Measurements from ENCODE around the gene TSC22D2.
"Not testable (repeated sequence)": the region's sequence is repeated elsewhere in the genome, so short reads cannot be mapped to it uniquely, and the experiment has no call there.

TSC22D2 gene

DNA sequence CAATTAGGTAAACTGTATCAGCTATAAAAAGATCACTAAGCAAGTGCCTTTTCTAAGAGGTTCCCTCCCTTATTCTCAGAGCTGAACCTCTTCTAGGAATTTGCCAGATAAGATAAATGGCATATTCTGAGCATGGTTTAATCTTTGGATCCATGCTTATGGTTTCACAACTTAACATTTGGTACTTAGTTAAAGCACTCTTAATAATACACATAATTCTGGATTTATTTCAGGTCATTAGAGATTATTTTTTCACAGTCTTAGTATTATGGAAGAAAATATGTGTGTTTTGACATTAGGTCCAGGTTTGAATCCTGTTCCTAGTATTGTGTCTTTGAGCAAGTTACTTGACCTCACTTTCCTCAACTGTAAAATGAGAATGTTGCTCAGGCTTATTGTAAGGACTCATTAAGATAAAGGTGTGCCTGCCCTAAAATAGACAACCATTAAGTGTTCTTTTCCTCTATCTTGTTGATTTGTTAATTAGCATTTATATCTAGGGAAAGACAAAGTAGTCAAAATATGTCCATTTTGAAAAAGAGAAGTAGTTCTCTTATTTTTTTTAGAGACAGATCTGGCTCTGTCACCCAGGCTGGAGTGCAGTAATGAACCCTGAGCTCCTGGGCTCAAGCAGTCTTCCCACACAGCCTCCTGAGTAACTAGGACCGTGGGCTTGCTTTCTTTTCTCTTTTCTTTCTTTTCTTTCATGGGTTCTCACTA is 43.4 kb downstream of the TSC22D2 start:
- DNase-seq = no peak

DNA sequence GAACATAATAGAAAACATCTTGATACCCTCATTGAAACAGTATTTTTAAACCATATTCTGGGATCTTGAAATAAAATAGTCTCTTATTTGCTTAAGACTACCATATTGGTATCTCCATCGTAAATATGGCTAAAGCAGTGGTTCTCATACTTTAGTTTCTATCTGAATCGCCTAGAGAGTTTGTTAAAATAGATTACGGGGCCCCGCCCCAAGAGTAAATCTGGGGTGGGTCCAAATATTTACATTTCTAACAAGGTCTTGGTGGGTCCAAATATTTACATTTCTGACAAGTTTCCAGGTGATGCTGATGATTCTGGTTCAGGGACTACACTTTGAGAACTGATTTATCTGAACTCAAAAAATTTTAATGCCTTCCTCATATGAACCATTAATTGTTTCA is 45.3 kb downstream of the TSC22D2 start:
- no peak for DNase-seq

DNA sequence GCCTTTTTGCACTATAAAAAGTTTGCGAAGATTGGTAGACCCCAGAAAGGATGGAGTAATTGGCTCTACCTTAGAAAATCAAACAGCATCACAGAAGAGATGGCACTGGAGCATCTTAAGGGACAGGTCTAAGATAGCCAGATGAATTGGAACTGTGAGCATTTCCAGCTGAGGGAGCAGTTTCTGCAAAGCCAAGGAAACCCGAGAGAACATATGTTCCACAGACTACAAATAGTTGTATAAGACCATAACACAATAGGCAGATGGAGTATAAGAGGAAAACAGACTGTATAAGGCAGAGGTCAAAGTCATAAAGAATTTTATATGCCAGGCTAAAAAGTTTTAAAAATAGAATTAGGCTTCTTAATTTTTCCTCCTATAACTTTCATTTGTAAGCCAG is 46.0 kb downstream of the TSC22D2 start:
- DNase-seq = no peak

DNA sequence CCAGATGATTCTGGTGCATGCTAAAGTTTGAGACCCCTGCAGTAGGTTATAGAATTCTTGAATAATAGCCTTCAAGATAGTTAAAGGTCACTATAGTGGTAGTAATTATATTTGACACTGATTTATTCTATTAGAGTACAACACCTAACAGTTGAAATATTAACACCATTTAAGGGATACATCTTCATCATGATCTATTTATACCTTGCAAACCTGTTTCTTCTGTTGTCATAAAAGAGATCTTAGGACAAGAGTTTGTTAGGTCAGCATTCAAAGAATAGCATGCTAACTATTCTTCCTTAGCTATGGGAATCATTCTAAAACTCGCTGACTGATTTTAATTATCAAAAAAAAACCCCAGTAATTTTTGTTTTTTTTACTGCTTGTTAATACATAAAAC is 46.5 kb downstream of the TSC22D2 start:
- DNase-seq = no peak

DNA sequence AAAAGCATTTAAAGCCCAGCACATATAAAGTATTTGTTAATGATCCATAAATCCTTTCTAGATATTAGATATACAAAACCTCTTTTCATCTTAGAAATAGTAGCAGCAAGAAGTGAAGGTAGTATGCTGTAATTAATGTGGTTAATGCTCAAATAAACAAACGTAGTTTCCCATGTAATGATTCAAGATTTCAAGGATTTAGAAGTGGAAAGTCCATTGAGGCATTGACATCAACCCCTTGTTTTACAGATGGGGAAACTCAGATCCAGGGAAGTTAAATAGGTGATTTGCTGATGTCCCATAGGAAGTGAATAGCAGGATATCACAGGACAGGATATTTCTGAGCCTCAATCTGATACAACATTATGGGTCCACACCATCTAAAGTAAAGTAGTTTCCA is 47.2 kb downstream of the TSC22D2 start:
- no peak for DNase-seq

DNA sequence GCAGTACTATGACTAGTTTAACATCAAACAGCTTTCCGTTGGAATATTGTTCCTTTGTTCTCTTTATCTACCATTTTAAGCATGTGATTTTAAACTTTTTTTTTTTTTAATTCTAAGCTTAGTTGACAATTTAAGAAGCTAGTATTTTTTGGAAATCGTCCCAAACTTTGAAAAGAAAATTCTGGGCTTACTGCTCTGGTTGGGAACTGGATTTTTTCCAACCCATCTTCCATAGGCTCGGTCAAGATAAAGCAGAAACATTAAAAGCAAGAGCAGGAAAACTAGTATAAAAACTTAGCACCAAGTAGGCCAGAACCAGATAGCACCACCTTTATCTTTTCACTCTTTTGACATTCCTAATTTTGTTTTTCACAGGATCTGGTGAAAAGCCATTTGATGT is 49.9 kb downstream of the TSC22D2 start:
- no peak for DNase-seq

DNA sequence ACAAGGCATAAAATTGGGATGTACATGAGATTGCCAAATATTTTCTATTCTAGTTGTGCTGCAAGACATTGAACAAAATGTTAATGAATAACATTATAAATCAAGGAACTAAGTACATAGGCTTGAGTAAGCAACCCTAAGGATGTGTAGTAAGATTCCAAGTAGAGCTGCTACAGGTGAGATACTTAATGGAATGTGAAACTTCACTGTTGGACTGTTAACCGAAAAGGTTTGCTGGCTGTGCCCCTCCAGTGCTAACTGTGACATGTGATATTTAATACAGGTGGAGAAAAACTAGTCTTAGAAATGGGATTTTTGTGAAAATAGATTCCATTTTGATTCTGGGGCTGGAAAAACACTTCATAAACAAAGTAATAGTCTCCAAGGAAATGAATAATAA is 52.4 kb downstream of the TSC22D2 start:
- no peak for DNase-seq

DNA sequence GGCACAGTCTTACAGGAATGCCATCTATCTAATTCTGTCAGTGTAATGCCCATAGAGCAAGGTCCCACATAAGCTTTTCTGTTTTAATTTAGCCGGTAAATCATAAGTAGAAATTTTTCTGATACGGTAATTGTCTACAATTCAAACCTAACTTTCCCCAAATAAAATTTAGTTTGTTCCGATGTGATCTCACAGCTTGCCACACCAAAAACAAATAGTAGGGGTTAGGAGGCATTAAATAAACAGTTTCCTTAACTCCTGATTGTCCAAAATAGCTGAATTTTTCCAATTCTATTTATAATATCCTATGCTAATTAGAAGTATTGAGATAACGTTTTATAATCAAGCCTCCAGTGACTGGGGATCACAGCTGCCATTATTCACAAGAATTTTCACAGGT is 53.3 kb downstream of the TSC22D2 start:
- no peak for DNase-seq

DNA sequence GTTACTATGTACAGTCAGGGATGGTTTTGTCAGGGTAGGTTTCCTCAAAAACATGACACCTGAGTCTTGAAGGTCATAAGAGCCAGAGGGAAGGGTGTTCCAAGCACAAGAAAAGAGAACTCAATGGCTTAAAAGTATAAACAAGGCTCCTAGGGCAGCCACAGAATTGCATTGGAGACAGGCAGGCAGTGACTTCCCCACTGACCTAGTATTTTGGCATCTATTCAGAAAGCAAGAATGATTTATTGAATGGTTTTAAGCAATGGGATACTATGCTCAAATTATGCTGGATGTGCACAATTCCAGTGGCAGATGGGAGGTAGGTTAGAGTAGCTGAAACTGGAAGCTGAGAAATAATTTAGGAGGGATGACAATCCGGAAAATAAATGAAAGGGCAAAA is 54.0 kb downstream of the TSC22D2 start:
- no peak for DNase-seq

DNA sequence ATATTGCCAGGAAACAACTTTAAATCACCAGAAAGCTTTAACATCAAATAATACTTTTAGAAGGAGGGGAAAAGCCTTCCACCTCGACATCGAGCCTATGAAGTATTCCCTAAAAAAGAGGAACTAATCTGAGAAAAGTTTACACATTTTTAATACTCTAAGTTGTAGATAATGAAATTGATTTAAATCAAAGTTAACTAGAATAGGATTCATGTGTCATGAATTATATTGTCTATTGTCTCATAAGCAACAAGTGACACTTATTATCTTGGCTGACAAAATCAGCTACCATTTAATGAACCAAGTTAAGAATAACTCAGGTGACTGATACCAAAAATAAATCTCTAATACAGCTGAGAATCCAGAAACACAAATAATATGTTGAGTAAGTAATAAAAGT is 56.6 kb downstream of the TSC22D2 start:
- no peak for DNase-seq

DNA sequence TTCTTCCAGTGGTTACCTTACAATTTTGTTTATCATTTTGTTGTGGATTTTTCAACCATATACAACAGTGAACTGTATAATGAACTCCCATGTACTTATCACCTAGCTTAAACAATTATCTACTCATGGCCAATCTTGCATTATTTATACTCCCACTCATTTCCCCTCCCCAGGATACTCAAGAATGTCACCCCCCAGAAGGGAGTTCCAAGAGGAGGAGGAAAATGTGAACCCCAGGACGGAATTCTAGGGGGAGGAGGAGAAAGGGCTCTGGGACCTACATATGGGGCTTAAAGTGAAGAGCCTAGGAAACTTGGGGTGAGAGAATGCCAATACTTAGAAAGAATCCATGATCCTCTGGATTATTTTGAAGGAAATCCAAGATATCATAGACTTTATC is 59.3 kb downstream of the TSC22D2 start:
- no peak for DNase-seq

DNA sequence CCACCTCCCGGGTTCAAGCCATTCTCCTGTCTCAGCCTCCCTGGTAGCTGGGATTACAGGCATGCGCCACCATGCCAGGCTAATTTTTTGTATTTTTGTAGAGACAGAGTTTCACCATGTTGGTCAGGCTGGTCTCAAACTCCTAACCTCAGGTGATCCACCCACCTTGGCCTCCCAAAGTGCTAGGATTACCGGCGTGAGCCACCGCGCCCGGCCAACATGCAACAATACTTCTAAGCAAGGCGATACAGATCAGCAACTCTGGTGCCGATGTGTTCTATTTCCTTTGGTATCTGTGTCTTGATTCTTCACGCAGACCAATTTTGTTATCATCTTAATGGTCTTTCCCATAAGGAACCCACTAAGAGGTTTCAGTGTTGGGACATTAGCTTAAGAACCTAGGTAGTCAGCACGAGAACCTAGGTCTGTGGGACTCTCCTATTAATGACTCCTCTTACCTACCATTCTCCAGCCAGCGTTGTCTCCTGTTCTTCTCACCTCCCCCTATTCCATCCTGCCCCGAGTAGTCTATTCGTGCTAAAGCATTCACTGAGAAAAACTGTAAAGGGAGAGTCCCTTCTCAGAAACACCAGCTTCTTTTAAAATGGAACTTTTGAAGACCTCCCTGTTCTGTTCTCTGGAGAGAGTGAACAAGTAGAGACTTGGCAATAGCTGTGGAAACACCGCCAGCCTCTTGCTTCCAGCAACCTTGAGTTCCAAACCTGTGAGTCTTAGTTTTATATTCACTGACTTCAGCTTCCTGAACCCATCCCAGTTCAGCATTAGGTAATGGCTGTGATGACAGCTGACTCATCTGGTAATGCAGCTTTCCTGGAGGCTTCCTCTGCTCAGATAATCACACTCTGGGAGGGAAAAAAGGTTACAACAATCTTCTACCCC is 61.2 kb downstream of the TSC22D2 start:
- no peak for DNase-seq

DNA sequence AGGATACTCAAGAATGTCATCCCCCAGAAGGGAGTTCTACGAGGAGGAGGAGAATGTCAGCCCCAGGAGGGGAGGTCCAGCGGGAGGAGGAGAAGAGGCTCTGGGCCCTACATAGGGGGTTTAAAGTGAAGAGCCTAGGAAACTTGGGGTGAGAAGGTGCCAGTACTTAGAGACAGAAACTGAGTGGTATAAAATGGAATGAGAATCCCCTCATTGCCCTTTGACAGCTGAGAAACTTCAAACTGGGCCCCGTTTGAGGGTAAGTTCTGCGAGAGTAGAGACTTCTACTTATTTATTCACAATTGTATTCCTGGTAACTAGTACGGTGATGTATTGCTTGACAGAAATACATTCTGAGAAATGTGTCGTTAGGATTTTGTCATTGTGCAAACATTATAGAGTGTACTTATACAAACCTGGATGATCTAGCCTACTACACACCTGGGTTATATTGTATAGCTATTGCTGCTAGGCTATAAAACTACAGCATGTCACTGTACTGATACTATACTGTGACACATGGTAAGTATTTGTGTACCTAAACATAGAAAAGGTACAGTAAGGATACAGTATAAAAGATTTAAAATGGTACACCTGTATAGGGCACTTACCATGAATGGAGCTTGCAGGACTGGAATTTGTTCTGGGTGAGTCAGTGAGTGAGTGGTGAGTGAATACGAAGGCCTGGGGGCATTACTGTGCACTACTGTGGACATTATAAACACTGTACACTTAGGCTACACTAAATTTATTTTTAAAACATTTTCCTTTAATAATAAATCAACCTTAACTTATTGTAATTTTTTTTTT is 62.0 kb downstream of the TSC22D2 start:
- DNase-seq = no peak

DNA sequence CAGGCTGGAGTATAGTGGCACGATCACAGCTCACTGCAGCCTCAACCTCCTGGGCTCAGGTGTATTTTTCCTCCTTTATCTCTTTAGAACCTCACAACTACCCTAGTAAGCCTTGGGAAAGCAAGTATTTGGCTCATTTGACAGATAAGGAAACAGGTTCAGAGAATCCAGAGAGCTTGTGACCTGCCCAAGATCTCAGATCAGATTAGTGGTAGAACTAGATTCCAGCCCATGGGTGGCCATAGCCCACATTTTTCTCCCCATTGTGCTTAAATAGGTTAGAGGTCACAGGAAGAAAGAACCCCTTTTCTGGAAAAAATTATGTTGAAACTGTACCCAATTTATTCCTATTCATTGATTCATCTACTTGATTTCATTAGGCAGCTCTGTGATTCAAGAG is 64.3 kb downstream of the TSC22D2 start:
- DNase-seq = no peak

DNA sequence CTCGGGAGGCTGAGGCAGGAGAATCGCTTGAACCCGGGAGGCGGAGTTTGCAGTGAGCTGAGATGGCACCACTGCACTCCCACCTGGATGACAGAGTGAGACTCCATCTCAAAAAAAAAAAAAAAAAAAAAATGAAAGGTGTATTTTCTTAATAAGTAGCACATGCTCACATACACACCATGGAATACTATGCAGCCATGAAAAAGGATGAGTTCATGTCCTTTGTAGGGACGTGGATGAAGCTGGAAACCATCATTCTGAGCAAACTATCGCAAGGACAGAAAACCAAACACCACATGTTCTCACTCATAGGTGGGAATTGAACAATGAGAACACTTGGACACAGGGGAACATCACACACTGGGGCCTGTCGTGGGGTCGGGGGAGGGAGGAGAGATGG is 65.1 kb downstream of the TSC22D2 start:
- DNase-seq = not testable (repeated sequence)

DNA sequence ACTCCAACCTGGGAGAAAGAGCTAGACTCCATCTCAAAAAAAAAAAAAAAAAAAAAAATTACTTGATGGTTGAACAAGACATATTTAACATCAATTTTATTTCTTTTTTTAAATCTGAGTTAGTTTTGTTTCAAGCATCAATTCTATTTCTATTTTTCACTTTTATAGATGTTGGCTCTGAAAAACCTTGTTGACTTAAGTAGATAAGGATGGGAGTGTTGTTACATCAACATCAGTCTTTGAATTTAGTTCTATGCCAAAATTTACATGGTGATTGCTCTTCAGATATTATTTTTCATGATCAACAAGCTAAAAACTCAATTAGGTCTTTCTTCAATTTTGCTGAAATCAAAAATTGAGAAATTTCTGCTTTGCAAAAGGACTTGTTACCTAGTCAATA is 71.3 kb downstream of the TSC22D2 start:
- DNase-seq = no peak

DNA sequence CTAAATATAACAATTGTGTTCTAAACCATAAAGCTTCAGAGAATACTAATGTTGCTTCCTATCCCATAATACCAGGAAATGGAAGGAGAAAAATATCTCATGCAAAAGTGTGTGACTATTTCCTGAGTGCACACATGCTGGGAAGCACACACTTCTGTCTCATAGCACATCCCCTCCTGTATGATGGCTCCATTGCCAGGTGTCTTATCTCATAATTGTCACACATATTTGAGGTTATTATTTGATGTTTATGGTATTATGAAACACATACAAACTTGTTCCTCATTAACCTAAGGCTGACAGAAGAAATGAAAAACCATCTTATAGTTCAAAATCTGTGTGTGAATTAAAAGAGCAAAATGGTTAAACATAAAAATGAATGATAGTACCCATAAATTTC is 72.8 kb downstream of the TSC22D2 start:
- no peak for DNase-seq

DNA sequence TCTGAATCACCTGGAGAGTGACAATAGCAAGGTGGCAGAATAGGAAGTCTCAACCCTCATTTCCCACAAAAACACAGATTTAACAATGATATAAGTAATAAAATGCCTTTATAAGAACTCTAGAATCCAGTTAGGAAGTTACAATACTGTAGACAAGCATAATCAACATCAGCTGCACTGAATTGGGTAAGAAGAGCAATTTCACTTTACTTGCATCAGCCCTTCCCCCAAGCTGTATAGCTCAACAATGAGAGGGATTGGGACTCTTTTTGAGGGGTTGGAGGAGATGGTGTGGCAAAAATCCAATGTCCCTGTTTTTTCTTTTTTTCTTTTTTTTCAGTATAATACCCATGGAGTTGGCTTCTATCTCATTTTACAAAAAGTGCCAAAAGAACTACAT is 75.1 kb downstream of the TSC22D2 start:
- no peak for DNase-seq

DNA sequence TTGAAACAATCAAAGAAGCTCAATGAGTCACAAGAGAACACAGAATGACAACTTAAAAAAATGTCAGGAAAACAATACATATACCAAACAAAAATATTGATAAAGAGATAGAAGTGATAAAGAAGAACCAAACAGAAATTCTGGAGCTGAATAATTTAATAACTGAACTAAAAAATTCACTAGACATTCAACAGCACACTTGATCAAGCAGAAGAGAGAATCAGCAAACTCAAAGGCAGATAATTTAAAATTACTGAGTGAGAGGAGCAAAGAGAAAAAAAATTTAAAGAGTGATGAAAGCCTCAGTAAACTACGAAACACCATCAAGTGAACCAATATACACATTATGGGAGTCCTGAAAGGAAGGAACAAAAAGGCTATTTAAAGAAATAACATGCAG is 76.3 kb downstream of the TSC22D2 start:
- no peak for DNase-seq

DNA sequence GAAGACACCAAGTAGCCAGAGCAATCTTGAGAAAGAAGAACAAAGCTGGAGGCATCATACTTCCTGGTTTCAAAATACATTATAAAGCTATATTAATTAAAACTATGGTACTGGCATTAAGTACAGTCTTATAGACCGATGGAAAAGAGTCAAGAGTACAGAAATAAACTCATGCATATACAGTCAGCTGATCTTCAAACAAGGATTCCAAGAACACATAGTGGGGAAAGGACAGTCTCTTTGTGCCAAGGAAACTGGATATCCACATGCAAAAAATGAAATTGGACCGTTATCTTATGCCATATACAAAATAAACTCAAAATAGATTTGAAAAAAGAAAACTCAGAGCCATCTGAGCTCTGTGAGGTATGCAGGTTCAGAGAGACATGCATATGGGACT is 80.8 kb downstream of the TSC22D2 start:
- DNase-seq = no peak

DNA sequence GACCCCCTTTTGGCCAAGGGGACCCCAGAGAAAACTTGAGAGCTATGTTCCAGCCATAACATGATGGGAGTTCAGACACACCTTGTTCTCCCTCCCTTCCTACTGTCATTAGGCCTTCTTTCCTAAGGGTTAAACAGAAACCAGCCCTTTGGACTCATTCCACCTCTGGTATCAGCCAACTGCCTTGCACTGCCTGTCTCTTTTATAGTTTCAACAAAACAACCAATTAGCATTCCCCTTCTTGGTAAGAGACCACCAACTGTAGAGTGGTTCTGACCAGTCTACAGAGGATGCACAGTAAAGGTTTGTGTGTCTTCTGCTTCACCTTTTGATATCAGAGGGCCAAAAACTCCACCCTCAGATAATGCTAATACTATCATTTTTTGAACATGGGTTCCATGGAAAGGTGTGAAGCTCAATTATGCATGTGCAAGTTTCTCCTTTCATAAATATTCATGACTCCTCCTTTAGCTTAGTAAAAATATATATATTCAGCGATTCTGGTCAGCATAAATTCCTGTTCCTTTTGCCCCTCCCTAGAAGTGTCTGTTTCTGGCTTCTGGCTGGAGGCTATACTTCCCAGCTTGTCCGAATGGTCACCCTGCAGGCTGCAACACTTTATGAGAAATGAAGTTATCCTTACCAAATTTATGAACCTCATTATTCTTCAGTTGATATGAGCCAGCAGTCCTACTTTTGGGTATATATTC is 82.3 kb downstream of the TSC22D2 start:
- no peak for DNase-seq

DNA sequence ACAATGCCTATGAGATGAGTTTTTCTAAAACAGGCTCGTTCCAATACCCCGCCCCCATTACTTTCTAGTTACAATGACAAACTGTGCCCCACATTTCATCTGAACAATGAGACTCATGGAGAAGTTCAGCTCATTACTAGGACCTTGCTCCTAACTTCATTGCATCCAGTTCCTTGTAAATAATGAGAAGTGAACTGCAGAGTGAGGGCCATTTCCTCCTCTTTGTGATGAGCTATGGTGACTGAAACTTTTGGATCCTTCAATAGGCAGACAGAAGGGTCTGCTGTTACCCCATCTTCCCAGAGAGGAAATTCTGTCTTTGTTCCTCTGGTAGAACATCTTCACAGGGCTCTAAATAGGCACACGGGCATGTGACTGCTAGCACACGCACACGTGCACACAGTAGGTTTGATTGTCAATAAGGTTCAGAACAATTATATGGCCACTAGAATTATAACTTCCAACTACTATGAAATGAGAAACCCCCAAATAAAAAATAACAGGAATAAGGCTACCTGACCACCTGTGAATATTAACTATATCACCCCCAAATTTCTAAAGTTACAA is 86.4 kb downstream of the TSC22D2 start:
- DNase-seq = no peak

DNA sequence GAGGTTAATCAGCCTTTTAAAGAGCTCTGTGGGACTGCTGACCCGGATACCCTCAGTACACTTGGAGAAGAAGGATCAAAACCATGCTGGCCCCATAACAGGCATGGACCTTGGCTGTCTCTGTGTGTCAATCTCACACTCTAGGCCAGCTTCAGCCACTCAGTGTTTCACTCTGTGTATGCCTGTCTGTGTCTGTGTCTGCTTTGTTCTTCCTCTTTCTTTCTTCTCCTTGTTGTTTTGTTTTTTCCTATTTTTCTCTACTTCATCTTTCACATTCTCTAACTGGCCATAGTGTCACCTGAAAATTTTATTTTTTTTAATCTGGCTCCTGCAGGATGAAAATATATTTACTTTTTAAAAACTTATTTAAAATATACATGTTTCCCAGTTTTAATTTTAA is 87.1 kb downstream of the TSC22D2 start:
- DNase-seq = no peak
